NK-92 (cell line): ENCODE results near the gene SKAP2.

Experiments used
- DNase-seq: peaks from one replicate; lab custom pipeline; 2025; ENCODE audit not compliant: unreplicated experiment; lab: John Stamatoyannopoulos, UW

SKAP2 gene

DNA sequence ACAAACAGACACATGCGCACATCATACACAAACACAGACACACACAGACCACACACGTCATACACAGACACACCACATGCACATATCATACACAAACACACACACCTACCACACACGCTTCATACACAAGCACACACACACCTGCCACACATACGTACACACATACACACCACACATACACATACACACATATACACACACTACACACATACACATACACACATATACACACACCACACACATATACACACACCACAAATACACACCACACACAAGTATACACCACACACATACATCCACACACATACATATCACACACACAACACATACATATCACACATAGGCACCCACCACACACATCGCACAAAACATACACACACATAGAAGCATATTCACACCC is 224.7 kb downstream of the SKAP2 start:
- DNase-seq: no peak

- no peak for DNase-seq
Observed at GRCh38 chr7:26639111-26639510, 225.3 kb downstream of the SKAP2 start.

DNA sequence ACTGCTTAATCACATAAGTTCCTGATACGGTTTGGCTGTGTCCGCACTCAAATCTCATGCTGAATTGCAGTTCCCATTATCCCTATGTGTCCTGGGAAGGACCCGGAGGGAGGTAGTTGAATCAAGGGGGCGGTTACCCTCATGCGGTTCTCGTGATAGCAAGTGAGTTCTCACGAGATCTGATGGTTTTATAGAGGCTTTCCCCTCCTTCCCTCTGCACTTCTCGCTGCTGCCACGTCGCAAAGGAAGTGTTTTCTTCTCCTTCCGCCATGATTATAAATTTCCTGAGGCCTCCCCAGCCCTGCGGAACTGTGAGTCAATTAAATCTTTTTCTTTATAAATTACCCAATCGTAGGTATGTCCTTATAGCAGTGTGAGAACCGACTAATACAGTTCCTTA is 226.2 kb downstream of the SKAP2 start:
- DNase-seq: no peak

GRCh38 chr7:26637610-26638009 is 226.8 kb downstream of the SKAP2 start:
- DNase-seq: no peak

- no peak for DNase-seq
Observed at GRCh38 chr7:26636808-26637207, 227.6 kb downstream of the SKAP2 start.

- no peak for DNase-seq
Observed at GRCh38 chr7:26633557-26633956, 230.8 kb downstream of the SKAP2 start.

GRCh38 chr7:26631601-26632000 is 232.8 kb downstream of the SKAP2 start:
- no peak for DNase-seq

GRCh38 chr7:26630941-26631580 is 233.3 kb downstream of the SKAP2 start:
- no peak for DNase-seq

DNA sequence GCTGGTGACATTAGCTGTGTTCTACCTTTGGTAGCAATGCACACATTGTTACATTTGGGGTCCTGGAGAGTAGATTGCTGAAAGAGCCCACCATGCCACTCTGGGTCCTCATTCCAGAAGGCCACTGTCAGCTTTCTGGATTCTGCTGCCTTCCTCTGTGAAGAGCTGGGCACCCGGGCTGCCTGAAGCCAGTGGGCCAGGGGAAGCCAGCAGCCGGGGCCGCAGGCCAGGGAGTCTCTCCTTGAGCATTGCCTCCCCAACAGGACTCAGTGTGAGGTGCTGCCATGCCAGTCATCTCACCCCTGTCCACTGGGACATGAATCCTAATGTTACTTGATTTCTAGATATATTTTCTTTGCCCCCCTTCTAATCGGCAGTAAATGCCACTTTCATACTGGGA is 234.0 kb downstream of the SKAP2 start:
- no peak for DNase-seq

- no peak for DNase-seq
Observed at GRCh38 chr7:26629696-26630095, 234.7 kb downstream of the SKAP2 start.

DNA sequence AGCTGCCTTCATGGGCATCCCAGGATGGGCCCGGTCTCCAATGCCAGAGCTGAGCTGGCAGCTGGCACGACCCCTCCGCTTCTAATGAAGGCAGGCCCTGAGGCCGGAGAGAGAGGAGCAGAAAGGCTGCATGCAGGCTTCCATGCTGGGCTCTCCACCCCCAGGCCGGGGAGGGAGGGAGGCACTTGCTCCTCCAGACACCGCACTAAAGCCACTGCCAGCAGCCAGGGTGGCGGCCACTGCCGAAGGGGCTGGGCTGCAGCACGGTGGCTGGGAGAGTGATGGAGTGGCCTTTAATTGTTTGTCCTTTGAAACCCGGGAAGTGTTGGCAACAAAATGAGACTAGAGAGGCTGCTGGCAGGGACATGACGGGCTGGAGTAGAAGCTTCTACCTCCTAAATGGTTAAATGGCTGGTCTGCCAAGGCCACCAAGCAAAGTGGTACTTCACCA is 236.5 kb downstream of the SKAP2 start:
- DNase-seq: no peak

DNA sequence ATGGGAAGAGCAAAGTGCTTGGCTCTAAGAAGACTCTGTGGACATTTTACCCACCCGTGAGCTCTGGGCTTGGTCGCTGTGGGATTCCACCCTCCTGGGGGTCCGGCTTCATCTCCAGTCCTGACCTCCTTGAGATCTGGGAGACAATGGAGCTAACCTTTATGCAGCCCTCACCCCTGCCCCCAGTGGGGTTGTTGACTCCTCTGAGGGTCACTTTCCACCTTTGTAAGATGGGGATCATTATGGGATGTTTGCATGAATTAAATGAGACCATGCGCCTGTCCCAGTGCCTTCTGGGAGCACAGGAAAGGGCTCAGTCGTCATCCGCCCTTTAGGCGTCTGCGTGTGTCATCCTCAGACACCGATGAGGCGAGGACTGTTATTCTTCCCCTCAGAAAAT is 237.2 kb downstream of the SKAP2 start:
- no peak for DNase-seq

GRCh38 chr7:26626687-26627086 is 237.7 kb downstream of the SKAP2 start:
- DNase-seq: no peak

- no peak for DNase-seq
Observed at GRCh38 chr7:26626156-26626555, 238.2 kb downstream of the SKAP2 start.

GRCh38 chr7:26625286-26625685 is 239.1 kb downstream of the SKAP2 start:
- no peak for DNase-seq

GRCh38 chr7:26624839-26625238 is 239.6 kb downstream of the SKAP2 start:
- DNase-seq: no peak

DNA sequence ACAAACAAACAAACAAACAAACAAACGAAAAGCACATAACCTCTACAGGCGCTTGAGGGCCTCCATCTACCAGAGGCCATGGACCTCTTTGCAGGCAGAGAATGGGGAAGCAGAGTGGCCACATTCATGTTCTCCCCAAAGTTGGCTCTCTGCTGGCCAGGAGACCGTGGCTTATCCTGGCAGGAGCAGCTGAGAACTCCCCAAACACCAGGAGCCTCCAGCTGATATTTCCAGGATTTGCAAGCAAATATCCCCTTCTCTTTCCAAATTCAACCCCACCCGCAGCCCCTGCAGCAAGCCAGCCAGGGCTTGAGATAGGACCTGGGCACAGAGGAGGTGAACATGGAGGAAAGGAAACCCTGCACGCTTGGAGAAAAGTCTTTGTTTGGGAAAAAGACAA is 240.0 kb downstream of the SKAP2 start:
- DNase-seq: no peak

DNA sequence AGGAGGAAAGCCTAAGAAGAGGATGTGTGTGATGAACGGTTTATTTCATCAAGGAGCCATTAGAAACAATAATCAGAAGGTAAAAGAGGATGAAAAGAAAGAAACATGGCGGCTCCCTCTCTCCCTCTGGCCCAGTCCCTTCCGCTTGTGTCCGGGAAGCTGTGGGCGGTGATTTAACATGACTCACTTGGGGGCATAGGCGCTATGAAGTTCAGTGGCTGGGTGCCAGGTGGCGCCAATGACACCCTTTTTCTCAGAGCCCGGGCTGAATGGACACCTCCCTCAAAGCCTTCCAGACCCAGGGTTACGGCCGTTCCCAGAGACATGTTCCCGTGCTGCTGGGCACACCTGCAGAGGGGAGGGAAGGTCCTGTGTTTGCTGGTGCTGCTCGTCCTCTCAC is 244.0 kb downstream of the SKAP2 start:
- no peak for DNase-seq

- no peak for DNase-seq
Observed at GRCh38 chr7:26619348-26619984, 244.9 kb downstream of the SKAP2 start.

GRCh38 chr7:26618898-26619297 is 245.5 kb downstream of the SKAP2 start:
- no peak for DNase-seq

GRCh38 chr7:26618449-26618848 is 245.9 kb downstream of the SKAP2 start:
- no peak for DNase-seq
